ENCODE results near the gene RUFY3.

GRCh38 chr4:70772929-70773555 is 51.3 kb downstream of the RUFY3 start:
- TF ChIP-seq, protein P1, sequence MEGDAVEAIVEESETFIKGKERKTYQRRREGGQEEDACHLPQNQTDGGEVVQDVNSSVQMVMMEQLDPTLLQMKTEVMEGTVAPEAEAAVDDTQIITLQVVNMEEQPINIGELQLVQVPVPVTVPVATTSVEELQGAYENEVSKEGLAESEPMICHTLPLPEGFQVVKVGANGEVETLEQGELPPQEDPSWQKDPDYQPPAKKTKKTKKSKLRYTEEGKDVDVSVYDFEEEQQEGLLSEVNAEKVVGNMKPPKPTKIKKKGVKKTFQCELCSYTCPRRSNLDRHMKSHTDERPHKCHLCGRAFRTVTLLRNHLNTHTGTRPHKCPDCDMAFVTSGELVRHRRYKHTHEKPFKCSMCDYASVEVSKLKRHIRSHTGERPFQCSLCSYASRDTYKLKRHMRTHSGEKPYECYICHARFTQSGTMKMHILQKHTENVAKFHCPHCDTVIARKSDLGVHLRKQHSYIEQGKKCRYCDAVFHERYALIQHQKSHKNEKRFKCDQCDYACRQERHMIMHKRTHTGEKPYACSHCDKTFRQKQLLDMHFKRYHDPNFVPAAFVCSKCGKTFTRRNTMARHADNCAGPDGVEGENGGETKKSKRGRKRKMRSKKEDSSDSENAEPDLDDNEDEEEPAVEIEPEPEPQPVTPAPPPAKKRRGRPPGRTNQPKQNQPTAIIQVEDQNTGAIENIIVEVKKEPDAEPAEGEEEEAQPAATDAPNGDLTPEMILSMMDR (IDR thresholded peaks at IDR 0.05), result no peak
- TF ChIP-seq POLR2A (IDR thresholded peaks at IDR 0.05), result no peak
